Fibroblast of lung (primary cell): ENCODE data around the gene PKIB. TPM values are rescaled to one million over a fixed set of nuclear protein-coding genes. Genes with fewer than 3 reads are reported as not detected.
"Not testable (repeated sequence)": the region's sequence is repeated elsewhere in the genome, so short reads cannot be mapped to it uniquely, and the experiment has no call there.

Experiments
- DNase-seq, 2 donors: peaks; one replicate each; pipeline versions ENCODE4 v3.0.0 to v3.0.0-alpha.2; 2010; ENCODE audit warnings: low read depth in 2 of 2
- H2AFZ ChIP-seq: 2 replicates; pipeline ENCODE4 v1.5.1; 2012; ENCODE audit warnings: low read length, control low read depth, inconsistent platforms
- H3K27ac ChIP-seq: 2 replicates; pipeline ENCODE4 v1.5.1; 2011; ENCODE audit warnings: low read length, control low read depth; ENCODE audit not compliant: insufficient read depth
- H3K27me3 ChIP-seq: 2 replicates; pipeline ENCODE4 v1.5.1; 2011; ENCODE audit warnings: mild to moderate bottlenecking, low read length; ENCODE audit not compliant: control insufficient read depth, insufficient read depth
- H3K36me3 ChIP-seq: 2 replicates; pipeline ENCODE4 v1.5.1; 2011; ENCODE audit warnings: low read length; ENCODE audit not compliant: control insufficient read depth, insufficient read depth
- H3K4me1 ChIP-seq: 2 replicates; pipeline ENCODE4 v1.5.1; 2011; ENCODE audit warnings: low read length; ENCODE audit not compliant: control insufficient read depth, insufficient read depth; ENCODE audit errors: extremely low read depth
- H3K4me2 ChIP-seq: 2 replicates; pipeline ENCODE4 v1.5.1; 2011; ENCODE audit warnings: low read length, control low read depth; ENCODE audit not compliant: insufficient read depth; ENCODE audit errors: extremely low read depth
- H3K4me3 ChIP-seq, 4 experiments: fragments of 200-600 bp in 1 of 4; sonication (generic) in 1 of 4; replicated peaks in 1 of 4; 2 replicates each; pipeline ENCODE4 v1.5.1; 2011 to 2016; ENCODE audit warnings: low read length in 4 of 4, low read depth in 3 of 4, mild to moderate bottlenecking in 3 of 4, control low read depth in 2 of 4, inconsistent platforms in 1 of 4, mixed read lengths in 1 of 4; ENCODE audit not compliant: insufficient read depth in 1 of 4; ENCODE audit errors: control extremely low read depth in 1 of 4
- H3K79me2 ChIP-seq: 2 replicates; pipeline ENCODE4 v1.5.1; 2012; ENCODE audit warnings: mild to moderate bottlenecking, low read length, inconsistent platforms; ENCODE audit not compliant: control insufficient read depth, insufficient read depth
- H3K9ac ChIP-seq: 2 replicates; pipeline ENCODE4 v1.5.1; 2011; ENCODE audit warnings: mild to moderate bottlenecking, low read length, control low read depth; ENCODE audit not compliant: insufficient read depth
- H3K9me3 ChIP-seq: 2 replicates; pipeline ENCODE4 v1.5.1; 2012; ENCODE audit warnings: low read depth, low read length; ENCODE audit not compliant: control insufficient read depth, insufficient read depth
- H4K20me1 ChIP-seq: 2 replicates; pipeline ENCODE4 v1.5.1; 2011; ENCODE audit warnings: low read length; ENCODE audit not compliant: control insufficient read depth, insufficient read depth; ENCODE audit errors: extremely low read depth
- CTCF ChIP-seq, 2 donors: IDR thresholded peaks in 1 of 2; conservative IDR thresholded peaks in 1 of 2; 1 replicate in 1 of 2; 2 replicates in 1 of 2; pipeline ENCODE4 v1.5.1; 2011 to 2012; ENCODE audit warnings: low read length in 2 of 2, control low read depth in 1 of 2, inconsistent platforms in 1 of 2, low read depth in 1 of 2, mild to moderate bottlenecking in 1 of 2
- EZH2 ChIP-seq: IDR thresholded peaks from 2 replicates; pipeline ENCODE4 v1.5.1; 2012; ENCODE audit warnings: low read length, control low read depth, mild to moderate bottlenecking; ENCODE audit errors: missing control alignments
- polyA plus RNA-seq, 2 donors: library from polyadenylated mRNA; depleted of rRNA in 1 of 2; stranded (reverse) in 1 of 2; unstranded in 1 of 2; fragments of >200 nt; gene quantifications; 2 replicates each; pipeline ENCODE4 v1.2.1, GENCODE V29; 2011 to 2012; ENCODE audit warnings: missing spikeins in 1 of 2
- total RNA-seq: library from RNA; depleted of rRNA; stranded (reverse); fragments of >200 nt; gene quantifications from 2 replicates; pipeline ENCODE4 v1.2.1, GENCODE V29; 2014

Gene PKIB
- total and polyA plus RNA-seq, 2 donors (not counting 1 experiment from before 2014, with no cell fraction given): 1.3 to 4.4 TPM

DNA sequence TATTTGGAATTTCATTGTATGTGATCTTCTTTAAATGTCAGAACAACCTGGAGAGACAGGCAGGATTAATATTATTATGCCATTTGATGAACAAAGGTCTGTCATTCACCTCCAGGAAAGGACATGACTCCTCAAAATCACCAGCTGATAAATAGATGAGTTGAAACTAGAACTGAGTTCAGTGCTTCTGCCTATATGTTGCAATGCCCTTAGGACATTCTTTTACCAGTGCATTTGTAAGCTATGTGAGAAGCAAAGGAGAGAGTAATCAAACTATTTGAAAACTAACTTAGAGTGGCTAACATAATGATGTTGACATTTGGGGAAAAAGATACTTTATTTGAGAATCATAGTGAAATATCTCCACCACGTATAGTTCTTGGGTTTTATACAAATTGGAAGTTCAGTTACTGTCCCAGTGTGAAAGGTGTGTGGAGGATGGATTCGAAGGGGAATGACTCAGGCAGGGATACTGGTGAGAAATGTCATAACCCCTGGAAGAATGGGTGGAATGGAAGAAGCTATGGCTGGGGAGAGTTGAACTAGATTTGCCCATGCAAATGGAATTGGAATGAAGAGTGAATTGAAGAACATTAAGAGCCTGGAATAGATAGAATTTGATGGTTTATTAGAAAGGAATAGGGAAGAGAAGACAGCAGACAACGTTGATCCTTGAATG, 21.5 kb downstream of the PKIB start:
- TF ChIP-seq EZH2: no peak
- TF ChIP-seq CTCF (conservative IDR thresholded peaks at IDR 0.05 in 1 of 2, IDR thresholded peaks at IDR 0.05 in 1 of 2; ENCODE audit: low read depth in 1 of 2, low read length in 2 of 2): no peak
- H3K36me3 ChIP-seq: no peaks in the 10 kb centered on the region
- H3K4me2 ChIP-seq: no peak overlapping the region
- no peaks in the 10 kb centered on the region for H3K4me1 ChIP-seq
- DNase-seq: no peak
- H3K9me3 ChIP-seq: no peaks in the 10 kb centered on the region
- H3K27me3 ChIP-seq: no peaks in the 10 kb centered on the region
- no peak overlapping the region for H3K27ac ChIP-seq
- no peak overlapping the region for H3K9ac ChIP-seq
- H3K79me2 ChIP-seq: no peaks in the 10 kb centered on the region
- no peaks in the 10 kb centered on the region for H4K20me1 ChIP-seq
- H2AFZ ChIP-seq: no peak overlapping the region
- no peak overlapping the region for H3K4me3 ChIP-seq

GRCh38 chr6:122640366-122640765, 30.2 kb downstream of the PKIB start:
- H3K79me2 ChIP-seq: no peaks in the 10 kb centered on the region
- H3K4me3 ChIP-seq: no peak overlapping the region
- no peaks in the 10 kb centered on the region for H4K20me1 ChIP-seq
- H3K9me3 ChIP-seq: no peaks in the 10 kb centered on the region
- H3K27me3 ChIP-seq: no peaks in the 10 kb centered on the region
- H3K4me1 ChIP-seq: no peaks in the 10 kb centered on the region
- no peak overlapping the region for H3K4me2 ChIP-seq
- no peak overlapping the region for H3K9ac ChIP-seq
- H2AFZ ChIP-seq: no peak overlapping the region
- no peak overlapping the region for H3K27ac ChIP-seq
- no peak for DNase-seq
- H3K36me3 ChIP-seq: no peaks in the 10 kb centered on the region
- TF ChIP-seq EZH2 (no peak), CTCF (conservative IDR thresholded peaks at IDR 0.05 in 1 of 2, IDR thresholded peaks at IDR 0.05 in 1 of 2; ENCODE audit: low read depth in 1 of 2, low read length in 2 of 2) (no peak)

DNA sequence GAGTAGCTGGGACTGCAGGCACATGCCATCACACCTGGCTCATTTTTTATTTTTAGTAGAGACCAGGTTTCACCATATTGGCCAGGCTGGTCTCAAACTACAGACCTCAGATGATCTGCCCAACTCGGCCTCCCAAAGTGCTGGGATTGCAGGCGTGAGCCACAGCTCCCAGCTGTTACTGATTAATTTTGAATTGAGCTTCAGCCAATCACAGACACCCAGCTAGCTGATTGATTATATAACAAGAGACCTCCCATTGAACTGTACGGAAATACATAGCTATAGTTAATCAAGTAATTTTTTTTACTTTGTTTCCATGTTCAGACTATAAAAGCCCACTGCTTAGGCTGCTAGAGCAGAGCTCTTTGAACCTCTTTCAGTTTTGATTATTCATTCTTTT, 31.6 kb downstream of the PKIB start:
- Histone ChIP-seq H3K4me3 (no peak overlapping the region), H2AFZ (no peak overlapping the region), H3K4me1 (no peaks in the 10 kb centered on the region), H3K79me2 (no peaks in the 10 kb centered on the region), H3K36me3 (no peaks in the 10 kb centered on the region), H3K27ac (no peak overlapping the region), H3K9ac (no peak overlapping the region), H4K20me1 (no peaks in the 10 kb centered on the region), H3K4me2 (no peak overlapping the region), H3K9me3 (no peaks in the 10 kb centered on the region), H3K27me3 (no peaks in the 10 kb centered on the region)
- TF ChIP-seq CTCF (conservative IDR thresholded peaks at IDR 0.05 in 1 of 2, IDR thresholded peaks at IDR 0.05 in 1 of 2; ENCODE audit: low read depth in 1 of 2, low read length in 2 of 2) (no peak), EZH2 (no peak)
- no peak for DNase-seq

GRCh38 chr6:122642604-122643003, 32.4 kb downstream of the PKIB start:
- H3K27me3 ChIP-seq, H3K4me1 ChIP-seq, H3K4me3 ChIP-seq, H3K9ac ChIP-seq, H3K4me2 ChIP-seq, H3K36me3 ChIP-seq, H3K9me3 ChIP-seq, H2AFZ ChIP-seq, H4K20me1 ChIP-seq, H3K79me2 ChIP-seq, H3K27ac ChIP-seq, DNase-seq: not testable (repeated sequence)
